GM23248 (cell line): Measurements from ENCODE around the gene TMEM38B. TPM values are rescaled to one million over a fixed set of nuclear protein-coding genes. Genes with fewer than 3 reads are reported as not detected.

Experiments used
- DNase-seq: peaks from one replicate; pipeline ENCODE4 v3.0.0-alpha.2; 2015
- H2AFZ ChIP-seq: fragments of 200-600 bp; sonication (generic); 2 replicates; pipeline ENCODE4 v1.6.1; 2016; ENCODE audit warnings: antibody characterized with exemption
- H3F3A ChIP-seq: fragments of 200-600 bp; sonication (generic); 2 replicates; pipeline ENCODE4 v1.6.1; 2016; ENCODE audit warnings: mild to moderate bottlenecking, antibody characterized with exemption, mixed run types; ENCODE audit not compliant: insufficient read depth
- H3K27ac ChIP-seq: fragments of 200-600 bp; sonication (generic); 2 replicates; pipeline ENCODE4 v1.5.1; 2016; ENCODE audit warnings: mild to moderate bottlenecking
- H3K27me3 ChIP-seq: fragments of 200-600 bp; sonication (generic); replicated peaks from 2 replicates; pipeline ENCODE4 v1.6.1; 2016; ENCODE audit warnings: mild to moderate bottlenecking; ENCODE audit not compliant: insufficient read depth
- H3K36me3 ChIP-seq: fragments of 200-600 bp; sonication (generic); 2 replicates; pipeline ENCODE4 v1.6.1; 2016; ENCODE audit warnings: low read depth, mild to moderate bottlenecking
- H3K4me1 ChIP-seq: fragments of 200-600 bp; sonication (generic); 2 replicates; pipeline ENCODE4 v1.6.1; 2016; ENCODE audit warnings: mild to moderate bottlenecking; ENCODE audit not compliant: insufficient read depth
- H3K4me2 ChIP-seq: fragments of 200-600 bp; sonication (generic); one replicate; pipeline ENCODE4 v1.6.1; 2016; ENCODE audit warnings: mild to moderate bottlenecking; ENCODE audit not compliant: unreplicated experiment
- H3K4me3 ChIP-seq: fragments of 200-600 bp; sonication (generic); 2 replicates; pipeline ENCODE4 v1.5.1; 2016; ENCODE audit warnings: mild to moderate bottlenecking
- H3K79me2 ChIP-seq: fragments of 200-600 bp; sonication (generic); 2 replicates; pipeline ENCODE4 v1.6.1; 2016; ENCODE audit warnings: mild to moderate bottlenecking; ENCODE audit not compliant: insufficient read depth
- H3K9ac ChIP-seq: fragments of 200-600 bp; sonication (generic); 2 replicates; pipeline ENCODE4 v1.6.1; 2016; ENCODE audit warnings: mild to moderate bottlenecking
- H3K9me2 ChIP-seq: fragments of 200-600 bp; sonication (generic); 2 replicates; pipeline ENCODE4 v1.6.1; 2016; ENCODE audit warnings: mixed run types, mild to moderate bottlenecking, moderate library complexity; ENCODE audit not compliant: insufficient read depth
- H3K9me3 ChIP-seq: fragments of 200-600 bp; sonication (generic); one replicate; pipeline ENCODE4 v1.6.1; 2017; ENCODE audit warnings: low read depth
- H4K20me1 ChIP-seq: fragments of 200-600 bp; sonication (generic); 2 replicates; pipeline ENCODE4 v1.6.0; 2016; ENCODE audit not compliant: insufficient read depth
- EZH2 ChIP-seq: fragments of 200-600 bp; sonication (generic); IDR thresholded peaks from 2 replicates; pipeline ENCODE4 v1.6.1; 2018; ENCODE audit warnings: antibody characterized with exemption, mild to moderate bottlenecking; ENCODE audit not compliant: insufficient read depth, poor library complexity, severe bottlenecking
- EZH2phosphoT487 ChIP-seq: fragments of 200-600 bp; sonication (generic); IDR thresholded peaks from 2 replicates; pipeline ENCODE4 v1.6.1; 2018; ENCODE audit warnings: antibody characterized with exemption, moderate library complexity, mild to moderate bottlenecking, low read depth; ENCODE audit not compliant: insufficient read depth
- WGBS, 2 experiments: methylation state at CpG; one replicate each; pipeline ENCODE4 v1.1.6; 2015 to 2017; ENCODE audit warnings: low lambda C conversion rate in 2 of 2, low coverage in 1 of 2; ENCODE audit errors: missing lambda C conversion rate in 2 of 2; 5-methylcytosine and 5-hydroxymethylcytosine counted together
- in situ Hi-C: fragments of 300-500 bp; cut with MboI; formaldehyde crosslinking; loops from 2 replicates; pipeline ENCODE4 v1.15.0; 2020
- polyA plus RNA-seq: library from polyadenylated mRNA; unstranded; fragments of >200 nt; fragmentation: Nextera tagmentation; extraction: Ambion mirVana; gene quantifications from 2 replicates; pipeline ENCODE4 v1.2.1, GENCODE V29; 2016
- total RNA-seq: library from RNA; depleted of rRNA; stranded (reverse); fragments of >200 nt; shearing (Covaris generic); gene quantifications from 2 replicates; pipeline ENCODE4 v1.2.3, GENCODE V29; 2014

TMEM38B gene
- total and polyA plus RNA-seq, 2 experiments from 2014 or later: 6.2 to 9.1 TPM

DNA sequence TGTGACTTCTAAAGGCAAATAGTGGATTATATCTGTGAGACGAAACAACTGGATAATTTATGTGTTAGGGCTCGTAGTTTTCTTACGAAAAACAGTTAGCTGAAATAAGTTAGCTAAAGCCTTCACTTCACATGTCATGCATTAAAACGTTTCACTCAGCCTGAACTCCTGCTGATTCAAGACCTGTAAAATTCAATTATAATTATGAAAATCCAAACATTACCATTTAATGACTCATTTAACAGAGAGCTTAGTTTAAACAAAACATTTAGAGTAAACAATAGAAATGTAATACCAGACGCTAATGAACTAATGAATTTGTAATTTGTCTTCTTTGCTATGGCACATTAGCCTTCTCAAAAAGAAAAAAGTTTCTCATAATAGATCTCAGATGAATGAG, 30.4 kb upstream of the TMEM38B start:
- Histone ChIP-seq H3F3A (no peaks in the 10 kb centered on the region), H3K9me2 (no peaks in the 10 kb centered on the region), H3K27me3 (no peaks in the 10 kb centered on the region), H3K9ac (no peak overlapping the region), H3K4me3 (no peak overlapping the region), H3K4me2 (no peak overlapping the region), H4K20me1 (no peaks in the 10 kb centered on the region), H2AFZ (no peak overlapping the region), H3K4me1 (no peaks in the 10 kb centered on the region), H3K79me2 (no peaks in the 10 kb centered on the region), H3K9me3 (no peaks in the 10 kb centered on the region), H3K36me3 (no peaks in the 10 kb centered on the region), H3K27ac (no peak overlapping the region)
- 58 to 65% methylated on average over 5 of the region's 5 CpGs for whole genome bisulfite sequencing, 2 experiments
- in situ Hi-C loops: no loop called here
- no peak for DNase-seq
- no peak for TF ChIP-seq EZH2phosphoT487
- TF ChIP-seq EZH2: no peak

GRCh38 chr9:105667867-105668266, 26.5 kb upstream of the TMEM38B start:
- no peaks in the 10 kb centered on the region for H3K9me3 ChIP-seq
- in situ Hi-C loops: no loop called here
- no peaks in the 10 kb centered on the region for H3K4me1 ChIP-seq
- H3F3A ChIP-seq: no peaks in the 10 kb centered on the region
- no peak for TF ChIP-seq EZH2
- TF ChIP-seq EZH2phosphoT487: no peak
- H3K4me2 ChIP-seq: no peak overlapping the region
- no peak overlapping the region for H2AFZ ChIP-seq
- no peak overlapping the region for H3K27ac ChIP-seq
- no peaks in the 10 kb centered on the region for H3K9me2 ChIP-seq
- no peaks in the 10 kb centered on the region for H4K20me1 ChIP-seq
- DNase-seq: no peak
- 7 to 9% methylated on average over 4 of the region's 4 CpGs for WGBS, 2 experiments
- H3K9ac ChIP-seq: no peak overlapping the region
- no peaks in the 10 kb centered on the region for H3K27me3 ChIP-seq
- H3K79me2 ChIP-seq: no peaks in the 10 kb centered on the region
- no peak overlapping the region for H3K4me3 ChIP-seq
- H3K36me3 ChIP-seq: no peaks in the 10 kb centered on the region

DNA sequence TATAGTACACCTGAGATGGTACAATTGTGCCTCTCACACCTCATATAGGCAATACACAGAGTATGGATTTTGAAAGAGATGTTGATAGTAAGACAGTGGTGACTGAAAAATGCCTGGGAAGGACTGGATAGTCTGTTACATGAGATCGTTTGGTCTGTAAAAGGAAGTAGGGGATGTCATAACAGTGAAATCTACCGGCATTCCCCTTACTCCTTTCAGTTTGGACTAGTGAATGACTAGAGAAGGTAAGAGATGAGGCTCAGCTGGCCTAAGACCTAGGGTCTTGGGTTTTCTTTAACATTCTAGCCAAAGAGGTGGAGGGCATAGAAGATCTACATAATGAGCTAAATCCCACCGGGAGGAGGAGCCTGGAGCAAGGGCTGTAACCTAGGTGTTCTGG, 24.0 kb upstream of the TMEM38B start:
- H3K9me3 ChIP-seq: no peaks in the 10 kb centered on the region
- no peaks in the 10 kb centered on the region for H3K79me2 ChIP-seq
- no peak overlapping the region for H3K9ac ChIP-seq
- no peak for TF ChIP-seq EZH2
- TF ChIP-seq EZH2phosphoT487: no peak
- no peaks in the 10 kb centered on the region for H3K36me3 ChIP-seq
- no peaks in the 10 kb centered on the region for H3K9me2 ChIP-seq
- in situ Hi-C loops: no loop called here
- H3K27me3 ChIP-seq: no peaks in the 10 kb centered on the region
- no peaks in the 10 kb centered on the region for H4K20me1 ChIP-seq
- H3K4me3 ChIP-seq: no peak overlapping the region
- no peaks in the 10 kb centered on the region for H3K4me1 ChIP-seq
- H3F3A ChIP-seq: no peaks in the 10 kb centered on the region
- H2AFZ ChIP-seq: no peak overlapping the region
- H3K27ac ChIP-seq: no peak overlapping the region
- no peak for DNase-seq
- no peak overlapping the region for H3K4me2 ChIP-seq
- WGBS, 2 experiments: 18 to 20% methylated on average over 3 of the region's 3 CpGs

GRCh38 chr9:105670775-105671174, 23.6 kb upstream of the TMEM38B start:
- H3K9me3 ChIP-seq: no peaks in the 10 kb centered on the region
- H3K9me2 ChIP-seq: no peaks in the 10 kb centered on the region
- TF ChIP-seq EZH2 (no peak), EZH2phosphoT487 (no peak)
- no peaks in the 10 kb centered on the region for H3K27me3 ChIP-seq
- DNase-seq: no peak
- H3K4me2 ChIP-seq: no peak overlapping the region
- H3K4me3 ChIP-seq: no peak overlapping the region
- no peak overlapping the region for H2AFZ ChIP-seq
- H3K9ac ChIP-seq: no peak overlapping the region
- WGBS, 2 experiments: 45 to 47% methylated on average over 3 of the region's 3 CpGs
- no peaks in the 10 kb centered on the region for H4K20me1 ChIP-seq
- no peaks in the 10 kb centered on the region for H3F3A ChIP-seq
- H3K4me1 ChIP-seq: no peaks in the 10 kb centered on the region
- in situ Hi-C loops: no loop called here
- H3K79me2 ChIP-seq: no peaks in the 10 kb centered on the region
- no peaks in the 10 kb centered on the region for H3K36me3 ChIP-seq
- no peak overlapping the region for H3K27ac ChIP-seq

DNA sequence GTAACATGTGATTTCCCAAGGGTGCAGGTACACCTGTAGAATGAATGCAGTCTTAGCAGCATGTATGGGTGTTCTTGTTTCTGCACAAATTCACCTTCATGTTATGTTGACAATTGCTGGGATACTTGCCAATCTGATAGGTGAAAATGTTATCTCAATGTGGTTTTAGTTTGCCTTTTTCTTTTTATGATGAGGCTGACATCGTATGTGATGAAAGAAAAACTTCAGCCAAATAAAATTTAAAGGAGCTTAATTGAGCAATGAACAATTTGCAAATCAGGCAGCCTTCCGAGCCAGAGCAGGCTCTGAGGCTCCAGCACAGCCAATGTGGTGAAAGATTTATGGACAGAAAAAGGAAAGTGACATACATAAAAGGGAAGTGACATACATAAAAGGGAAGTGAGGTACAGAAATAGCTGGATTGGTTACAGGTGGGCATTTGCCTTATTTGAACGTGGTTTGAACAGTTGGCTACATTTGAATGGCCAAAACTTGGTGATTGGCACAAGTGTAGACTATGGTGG, 21.6 kb upstream of the TMEM38B start:
- Histone ChIP-seq H3K79me2 (no peaks in the 10 kb centered on the region), H3K27me3 (no peaks in the 10 kb centered on the region), H3K4me2 (no peak overlapping the region), H3K36me3 (no peaks in the 10 kb centered on the region), H3K27ac (no peak overlapping the region), H4K20me1 (no peaks in the 10 kb centered on the region), H2AFZ (no peak overlapping the region), H3F3A (no peaks in the 10 kb centered on the region), H3K9me3 (no peaks in the 10 kb centered on the region), H3K4me1 (no peaks in the 10 kb centered on the region), H3K9me2 (no peaks in the 10 kb centered on the region), H3K4me3 (no peak overlapping the region), H3K9ac (no peak overlapping the region)
- TF ChIP-seq EZH2 (no peak), EZH2phosphoT487 (no peak)
- WGBS, 2 experiments: 7 to 15% methylated on average over 3 of the region's 3 CpGs
- in situ Hi-C loops: no loop called here
- no peak for DNase-seq
